HG03432 (cell line): ENCODE data around the gene DNAH1.

ENCODE experiments used
- ATAC-seq: cut with Tn5 transposase; IDR thresholded peaks from one replicate; pipeline ENCODE4 v1.9.1; 2021; ENCODE audit warnings: mild to moderate bottlenecking, moderate library complexity; ENCODE audit not compliant: unreplicated experiment

DNAH1 gene

GRCh38 chr3:52356126-52356525 is 40.0 kb downstream of the DNAH1 start:
- no peak for ATAC-seq

GRCh38 chr3:52357151-52358080 is 41.3 kb downstream of the DNAH1 start:
- ATAC-seq, result no peak

- no peak for ATAC-seq
These were observed 42.3 kb downstream of the DNAH1 start for GRCh38 chr3:52358362-52358940.

GRCh38 chr3:52359116-52359855 is 43.2 kb downstream of the DNAH1 start:
- no peak for ATAC-seq

GRCh38 chr3:52361011-52361410 is 44.9 kb downstream of the DNAH1 start:
- ATAC-seq, result no peak

- ATAC-seq, result no peak
These were observed 45.3 kb downstream of the DNAH1 start for GRCh38 chr3:52361454-52361853.

- ATAC-seq, result no peak
These were observed 45.8 kb downstream of the DNAH1 start for GRCh38 chr3:52361898-52362297.

GRCh38 chr3:52364322-52365035 is 48.4 kb downstream of the DNAH1 start:
- no peak for ATAC-seq

- ATAC-seq, result no peak
These were observed 50.4 kb downstream of the DNAH1 start for GRCh38 chr3:52366527-52366926.

- ATAC-seq, result no peak
These were observed 52.1 kb downstream of the DNAH1 start for GRCh38 chr3:52367891-52368880.

GRCh38 chr3:52370531-52370930 is 54.4 kb downstream of the DNAH1 start:
- no peak for ATAC-seq

GRCh38 chr3:52372822-52373504 is 56.8 kb downstream of the DNAH1 start:
- no peak for ATAC-seq

GRCh38 chr3:52373676-52374075 is 57.6 kb downstream of the DNAH1 start:
- no peak for ATAC-seq

GRCh38 chr3:52374173-52374572 is 58.1 kb downstream of the DNAH1 start:
- no peak for ATAC-seq

GRCh38 chr3:52379610-52380009 is 63.5 kb downstream of the DNAH1 start:
- no peak for ATAC-seq

- ATAC-seq, result no peak
These were observed 63.9 kb downstream of the DNAH1 start for GRCh38 chr3:52380023-52380422.

GRCh38 chr3:52381623-52382022 is 65.5 kb downstream of the DNAH1 start:
- no peak for ATAC-seq

GRCh38 chr3:52383446-52383845 is 67.3 kb downstream of the DNAH1 start:
- ATAC-seq, result no peak
